Measurements from ENCODE around the gene RAPGEF4. TPM values are rescaled to one million over a fixed set of nuclear protein-coding genes. Genes with fewer than 3 reads are reported as not detected.

Gene RAPGEF4
- total and polyA plus RNA-seq, 2 of the 8 experiments (the other 6 are each of a cell fraction or from before 2014, with no cell fraction given) = 1.2 to 2.6 TPM

DNA sequence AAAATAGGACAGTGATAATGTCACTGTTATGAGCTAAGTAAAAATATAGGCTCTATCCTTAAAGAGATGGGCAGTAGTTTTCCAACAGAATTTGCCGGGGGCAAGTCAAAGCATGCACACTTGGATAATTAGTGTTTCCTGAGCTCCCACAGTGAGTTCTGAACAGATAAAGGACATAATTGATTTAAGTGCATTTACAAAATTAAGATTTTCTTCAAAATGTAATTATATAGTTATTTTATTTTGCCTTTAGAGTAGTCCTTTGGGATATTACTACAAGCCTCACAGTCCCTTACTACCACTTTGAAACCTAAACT lies 107.6 kb downstream of the RAPGEF4 start (continued):
- TF ChIP-seq, protein P1, sequence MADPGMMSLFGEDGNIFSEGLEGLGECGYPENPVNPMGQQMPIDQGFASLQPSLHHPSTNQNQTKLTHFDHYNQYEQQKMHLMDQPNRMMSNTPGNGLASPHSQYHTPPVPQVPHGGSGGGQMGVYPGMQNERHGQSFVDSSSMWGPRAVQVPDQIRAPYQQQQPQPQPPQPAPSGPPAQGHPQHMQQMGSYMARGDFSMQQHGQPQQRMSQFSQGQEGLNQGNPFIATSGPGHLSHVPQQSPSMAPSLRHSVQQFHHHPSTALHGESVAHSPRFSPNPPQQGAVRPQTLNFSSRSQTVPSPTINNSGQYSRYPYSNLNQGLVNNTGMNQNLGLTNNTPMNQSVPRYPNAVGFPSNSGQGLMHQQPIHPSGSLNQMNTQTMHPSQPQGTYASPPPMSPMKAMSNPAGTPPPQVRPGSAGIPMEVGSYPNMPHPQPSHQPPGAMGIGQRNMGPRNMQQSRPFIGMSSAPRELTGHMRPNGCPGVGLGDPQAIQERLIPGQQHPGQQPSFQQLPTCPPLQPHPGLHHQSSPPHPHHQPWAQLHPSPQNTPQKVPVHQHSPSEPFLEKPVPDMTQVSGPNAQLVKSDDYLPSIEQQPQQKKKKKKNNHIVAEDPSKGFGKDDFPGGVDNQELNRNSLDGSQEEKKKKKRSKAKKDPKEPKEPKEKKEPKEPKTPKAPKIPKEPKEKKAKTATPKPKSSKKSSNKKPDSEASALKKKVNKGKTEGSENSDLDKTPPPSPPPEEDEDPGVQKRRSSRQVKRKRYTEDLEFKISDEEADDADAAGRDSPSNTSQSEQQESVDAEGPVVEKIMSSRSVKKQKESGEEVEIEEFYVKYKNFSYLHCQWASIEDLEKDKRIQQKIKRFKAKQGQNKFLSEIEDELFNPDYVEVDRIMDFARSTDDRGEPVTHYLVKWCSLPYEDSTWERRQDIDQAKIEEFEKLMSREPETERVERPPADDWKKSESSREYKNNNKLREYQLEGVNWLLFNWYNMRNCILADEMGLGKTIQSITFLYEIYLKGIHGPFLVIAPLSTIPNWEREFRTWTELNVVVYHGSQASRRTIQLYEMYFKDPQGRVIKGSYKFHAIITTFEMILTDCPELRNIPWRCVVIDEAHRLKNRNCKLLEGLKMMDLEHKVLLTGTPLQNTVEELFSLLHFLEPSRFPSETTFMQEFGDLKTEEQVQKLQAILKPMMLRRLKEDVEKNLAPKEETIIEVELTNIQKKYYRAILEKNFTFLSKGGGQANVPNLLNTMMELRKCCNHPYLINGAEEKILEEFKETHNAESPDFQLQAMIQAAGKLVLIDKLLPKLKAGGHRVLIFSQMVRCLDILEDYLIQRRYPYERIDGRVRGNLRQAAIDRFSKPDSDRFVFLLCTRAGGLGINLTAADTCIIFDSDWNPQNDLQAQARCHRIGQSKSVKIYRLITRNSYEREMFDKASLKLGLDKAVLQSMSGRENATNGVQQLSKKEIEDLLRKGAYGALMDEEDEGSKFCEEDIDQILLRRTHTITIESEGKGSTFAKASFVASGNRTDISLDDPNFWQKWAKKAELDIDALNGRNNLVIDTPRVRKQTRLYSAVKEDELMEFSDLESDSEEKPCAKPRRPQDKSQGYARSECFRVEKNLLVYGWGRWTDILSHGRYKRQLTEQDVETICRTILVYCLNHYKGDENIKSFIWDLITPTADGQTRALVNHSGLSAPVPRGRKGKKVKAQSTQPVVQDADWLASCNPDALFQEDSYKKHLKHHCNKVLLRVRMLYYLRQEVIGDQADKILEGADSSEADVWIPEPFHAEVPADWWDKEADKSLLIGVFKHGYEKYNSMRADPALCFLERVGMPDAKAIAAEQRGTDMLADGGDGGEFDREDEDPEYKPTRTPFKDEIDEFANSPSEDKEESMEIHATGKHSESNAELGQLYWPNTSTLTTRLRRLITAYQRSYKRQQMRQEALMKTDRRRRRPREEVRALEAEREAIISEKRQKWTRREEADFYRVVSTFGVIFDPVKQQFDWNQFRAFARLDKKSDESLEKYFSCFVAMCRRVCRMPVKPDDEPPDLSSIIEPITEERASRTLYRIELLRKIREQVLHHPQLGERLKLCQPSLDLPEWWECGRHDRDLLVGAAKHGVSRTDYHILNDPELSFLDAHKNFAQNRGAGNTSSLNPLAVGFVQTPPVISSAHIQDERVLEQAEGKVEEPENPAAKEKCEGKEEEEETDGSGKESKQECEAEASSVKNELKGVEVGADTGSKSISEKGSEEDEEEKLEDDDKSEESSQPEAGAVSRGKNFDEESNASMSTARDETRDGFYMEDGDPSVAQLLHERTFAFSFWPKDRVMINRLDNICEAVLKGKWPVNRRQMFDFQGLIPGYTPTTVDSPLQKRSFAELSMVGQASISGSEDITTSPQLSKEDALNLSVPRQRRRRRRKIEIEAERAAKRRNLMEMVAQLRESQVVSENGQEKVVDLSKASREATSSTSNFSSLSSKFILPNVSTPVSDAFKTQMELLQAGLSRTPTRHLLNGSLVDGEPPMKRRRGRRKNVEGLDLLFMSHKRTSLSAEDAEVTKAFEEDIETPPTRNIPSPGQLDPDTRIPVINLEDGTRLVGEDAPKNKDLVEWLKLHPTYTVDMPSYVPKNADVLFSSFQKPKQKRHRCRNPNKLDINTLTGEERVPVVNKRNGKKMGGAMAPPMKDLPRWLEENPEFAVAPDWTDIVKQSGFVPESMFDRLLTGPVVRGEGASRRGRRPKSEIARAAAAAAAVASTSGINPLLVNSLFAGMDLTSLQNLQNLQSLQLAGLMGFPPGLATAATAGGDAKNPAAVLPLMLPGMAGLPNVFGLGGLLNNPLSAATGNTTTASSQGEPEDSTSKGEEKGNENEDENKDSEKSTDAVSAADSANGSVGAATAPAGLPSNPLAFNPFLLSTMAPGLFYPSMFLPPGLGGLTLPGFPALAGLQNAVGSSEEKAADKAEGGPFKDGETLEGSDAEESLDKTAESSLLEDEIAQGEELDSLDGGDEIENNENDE (IDR thresholded peaks at IDR 0.05; ENCODE audit: insufficient replicate concordance, low read length) = no peak
- no peak for TF ChIP-seq RNF2 (IDR thresholded peaks at IDR 0.05; ENCODE audit: borderline replicate concordance, low read depth, low read length, missing control alignments, poor library complexity, severe bottlenecking)

Measured in H1 (cell line).